Kasumi-1 (cell line): ENCODE results near the gene PRKCE.
"Not testable (repeated sequence)": the region's sequence is repeated elsewhere in the genome, so short reads cannot be mapped to it uniquely, and the experiment has no call there.

Experiments
- DNase-seq, 2 experiments: peaks; one replicate each; lab custom pipeline; 2025; lab: John Stamatoyannopoulos, UW

The PRKCE gene

DNA sequence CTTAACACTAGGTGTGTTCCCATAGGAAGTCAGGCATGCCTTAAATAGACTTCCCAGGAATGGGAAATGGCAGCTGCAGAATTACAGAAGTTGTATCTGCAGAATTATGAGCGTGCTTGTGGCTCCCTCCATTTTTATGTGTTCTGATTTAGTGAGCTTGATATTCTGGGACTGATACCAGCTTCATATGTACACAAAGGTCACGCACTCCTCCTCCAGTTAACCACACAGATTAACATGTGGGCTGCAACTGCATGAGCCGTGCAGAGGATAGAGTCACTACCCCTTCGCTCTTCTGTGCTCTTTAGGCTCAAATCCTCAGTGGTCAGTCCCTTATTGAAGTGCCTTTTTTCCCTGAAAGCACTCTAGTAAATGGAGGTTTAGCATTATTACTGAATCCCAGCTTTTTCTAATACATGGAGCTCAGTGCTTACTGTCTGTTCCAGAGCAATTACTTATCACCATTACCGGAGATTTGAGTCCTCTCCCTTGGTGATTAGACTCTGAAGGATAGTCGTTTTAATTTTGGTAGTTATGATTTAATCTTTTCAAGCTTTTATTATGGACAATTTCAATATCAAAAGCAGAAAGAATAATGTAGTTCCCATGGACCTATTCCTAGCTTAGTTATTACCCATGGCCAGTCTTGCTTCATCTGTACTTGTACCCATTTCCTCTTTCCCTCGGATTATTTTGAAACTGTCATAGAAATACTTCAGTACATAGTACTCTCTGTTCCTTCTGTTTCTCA, 238.3 kb downstream of the PRKCE start:
- no peak for DNase-seq

DNA sequence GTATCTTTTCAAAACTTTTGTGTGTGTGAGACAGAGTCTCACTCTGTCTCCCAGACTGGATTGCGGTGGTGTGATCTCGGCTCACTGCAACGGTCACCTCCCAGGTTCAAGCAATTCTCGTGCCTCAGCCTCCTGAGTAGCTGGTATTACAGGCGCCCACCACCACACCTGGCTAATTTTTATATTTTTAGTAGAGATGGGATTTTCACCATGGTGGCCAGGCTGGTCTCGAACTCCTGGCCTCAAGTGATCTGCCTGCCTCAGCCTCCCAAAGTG, 238.8 kb downstream of the PRKCE start:
- DNase-seq, result not testable (repeated sequence)

DNA sequence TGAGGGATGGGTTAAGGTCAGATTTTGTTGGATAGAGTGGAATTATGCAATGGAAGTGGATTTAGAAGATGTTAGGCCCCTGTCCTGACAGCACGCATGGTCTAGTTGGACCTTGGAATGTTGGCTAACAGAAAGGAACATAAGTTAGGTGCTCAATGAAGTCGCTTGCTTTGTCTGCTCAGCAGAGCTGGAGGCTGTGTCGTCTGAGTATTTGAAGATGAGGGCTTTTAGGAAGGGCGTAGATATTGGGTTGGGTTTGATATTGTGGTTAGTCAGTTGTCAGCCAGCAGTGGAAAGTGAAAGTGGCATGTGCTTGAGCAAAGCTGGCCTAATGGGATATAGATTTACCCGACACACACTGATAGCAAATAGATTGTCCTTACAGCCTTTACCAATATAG, 239.3 kb downstream of the PRKCE start:
- no peak for DNase-seq

DNA sequence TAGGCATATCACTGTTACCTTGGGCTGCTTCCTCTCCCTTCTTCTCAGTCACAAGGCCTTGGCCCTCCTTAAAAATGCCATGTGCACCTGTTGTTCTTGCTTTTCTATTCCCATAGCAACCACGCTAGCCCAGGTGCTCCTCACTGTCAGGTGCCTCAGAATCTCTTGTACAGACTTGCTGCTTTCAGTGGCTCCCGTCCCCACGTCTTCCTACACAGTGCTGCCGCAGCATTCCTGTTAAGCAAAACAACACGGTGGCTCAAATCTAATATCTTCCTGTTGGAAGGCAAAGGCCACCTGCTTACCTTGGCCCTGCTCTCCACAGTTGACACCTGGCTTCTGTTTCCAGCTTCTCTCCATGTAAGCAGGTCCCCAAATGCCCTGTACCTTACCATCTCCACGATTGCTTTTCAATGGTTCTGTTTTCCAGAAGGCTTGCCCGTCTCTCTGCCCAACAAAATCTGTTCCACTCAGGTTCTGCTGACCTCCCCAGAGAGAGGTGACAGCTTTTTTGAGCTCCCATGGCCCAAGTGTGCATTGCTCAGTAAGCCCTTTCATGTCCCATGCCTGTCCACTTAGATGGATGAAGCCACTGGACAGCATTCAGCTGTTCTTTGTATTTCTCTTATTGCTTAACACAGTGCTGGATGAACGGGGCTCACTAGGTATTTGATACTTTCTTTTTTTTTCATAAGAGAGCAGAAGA, 240.4 kb downstream of the PRKCE start:
- no peak for DNase-seq

DNA sequence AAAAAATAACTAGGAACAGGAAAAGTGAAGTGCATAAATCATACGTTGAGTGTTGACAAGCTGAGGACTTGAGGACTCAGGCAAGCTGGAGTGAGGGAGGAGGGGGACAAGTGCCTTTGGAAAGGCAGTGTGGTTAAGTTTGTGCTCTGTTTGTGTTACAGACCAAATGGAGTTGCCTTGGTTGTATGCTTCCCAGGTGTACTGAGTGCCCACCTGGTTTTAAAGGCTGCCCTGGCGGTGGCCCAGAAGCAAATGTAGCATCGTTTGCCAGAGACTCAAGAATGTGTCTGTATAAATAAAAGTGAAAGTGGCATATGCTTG, 240.9 kb downstream of the PRKCE start:
- DNase-seq, result no peak

DNA sequence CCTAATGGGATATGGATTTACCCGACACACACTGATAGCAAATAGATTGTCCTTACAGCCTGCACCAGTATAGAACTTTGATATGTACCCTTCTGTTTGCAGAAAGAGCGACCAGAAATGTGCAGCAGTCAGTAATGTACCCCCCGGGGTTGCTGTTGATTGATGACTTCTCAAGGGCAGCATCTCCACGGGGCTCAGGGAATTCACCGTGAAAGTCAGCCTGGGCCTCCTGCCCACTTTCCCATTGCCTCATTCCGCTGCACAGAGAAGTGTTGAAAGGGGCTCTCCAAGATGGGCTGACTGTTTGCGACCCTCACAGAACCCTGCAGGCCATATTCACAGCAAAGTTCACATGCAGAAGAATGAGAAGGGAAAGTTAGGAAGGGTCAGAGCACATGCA, 241.3 kb downstream of the PRKCE start:
- DNase-seq, result no peak

DNA sequence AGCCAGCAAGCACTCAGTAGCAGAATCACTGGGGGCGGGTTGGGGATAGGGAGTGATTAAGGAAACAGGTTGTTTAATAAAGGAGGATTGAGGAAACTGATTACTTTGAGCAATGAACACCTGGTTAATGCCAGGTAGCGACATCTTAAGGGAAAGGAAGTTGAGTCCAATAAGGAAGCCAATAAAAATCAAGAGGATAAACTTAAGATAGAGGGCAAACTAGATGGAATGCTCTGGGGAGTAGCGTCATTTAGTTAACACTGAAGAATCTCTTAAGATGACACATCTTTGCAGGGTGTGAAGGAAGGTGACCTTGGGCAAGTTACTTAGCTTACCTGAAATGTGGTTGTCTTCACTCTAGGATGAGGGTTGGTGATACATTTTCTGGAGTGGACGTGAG, 242.7 kb downstream of the PRKCE start:
- DNase-seq, result no peak

DNA sequence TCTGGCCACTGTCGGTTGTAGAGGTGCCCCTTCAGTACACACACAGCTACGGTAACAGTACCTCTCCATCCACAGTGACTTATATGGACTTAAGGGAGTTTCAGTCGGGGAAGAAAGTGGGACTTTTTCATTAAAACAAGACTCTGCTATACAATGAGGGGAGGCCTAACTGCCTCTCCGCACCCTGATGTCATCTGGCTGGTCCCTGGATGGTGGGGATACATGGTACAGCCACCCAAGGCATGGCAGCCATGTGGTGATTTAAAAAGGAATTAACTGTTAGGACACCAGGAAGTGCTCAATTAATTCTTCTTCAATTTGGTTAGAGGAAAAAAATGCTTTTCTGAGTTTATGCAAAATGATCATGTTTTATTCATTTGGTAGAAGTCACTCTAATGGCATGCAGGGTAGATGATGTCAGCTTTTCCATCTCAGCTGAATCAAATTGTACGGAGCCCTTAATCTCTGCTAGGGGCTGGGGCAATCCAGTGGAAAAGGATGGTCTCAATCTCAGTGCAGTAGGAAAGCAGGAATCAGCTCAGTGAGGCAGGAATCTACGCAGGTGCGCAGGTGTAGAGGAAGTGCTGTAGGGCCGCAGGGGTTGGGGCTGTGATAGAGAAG, 243.9 kb downstream of the PRKCE start:
- no peak for DNase-seq

DNA sequence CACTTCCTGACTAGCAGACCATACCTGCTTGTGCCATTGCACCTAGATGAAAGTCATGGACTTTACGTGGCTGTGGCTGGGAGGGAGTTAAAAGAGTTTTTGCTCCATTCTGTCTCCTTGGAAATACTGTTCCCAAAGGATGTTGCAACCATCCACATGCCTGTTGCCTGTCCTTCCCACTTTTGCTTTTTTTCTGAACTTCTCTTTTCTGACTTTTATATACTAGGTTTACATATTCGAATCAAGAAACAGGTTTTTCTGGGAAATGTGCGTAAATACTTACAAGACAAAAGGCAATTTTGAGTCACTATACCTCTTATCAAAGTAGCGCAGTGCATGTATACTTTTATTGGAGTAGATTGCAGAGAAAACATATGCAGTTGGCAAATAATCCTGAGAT, 244.8 kb downstream of the PRKCE start:
- no peak for DNase-seq

DNA sequence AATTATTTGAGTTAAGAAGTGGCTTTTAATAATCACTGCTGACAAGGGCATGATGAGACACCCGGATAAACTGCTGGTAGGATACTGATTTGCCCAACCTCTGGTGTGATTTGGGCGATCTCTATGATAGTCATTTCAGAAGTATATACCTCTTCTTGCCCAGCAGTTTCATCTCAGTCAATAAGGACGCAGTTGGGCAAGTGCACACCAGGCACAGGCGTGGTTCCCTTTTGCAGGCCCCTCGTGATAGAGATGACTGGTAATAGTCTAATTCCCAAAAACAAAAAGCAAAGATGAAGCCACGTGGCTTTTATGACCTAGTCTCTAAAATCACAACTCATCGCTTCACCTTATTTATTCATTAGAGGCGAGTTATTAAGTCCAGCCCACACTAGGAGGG, 246.4 kb downstream of the PRKCE start:
- no peak for DNase-seq

DNA sequence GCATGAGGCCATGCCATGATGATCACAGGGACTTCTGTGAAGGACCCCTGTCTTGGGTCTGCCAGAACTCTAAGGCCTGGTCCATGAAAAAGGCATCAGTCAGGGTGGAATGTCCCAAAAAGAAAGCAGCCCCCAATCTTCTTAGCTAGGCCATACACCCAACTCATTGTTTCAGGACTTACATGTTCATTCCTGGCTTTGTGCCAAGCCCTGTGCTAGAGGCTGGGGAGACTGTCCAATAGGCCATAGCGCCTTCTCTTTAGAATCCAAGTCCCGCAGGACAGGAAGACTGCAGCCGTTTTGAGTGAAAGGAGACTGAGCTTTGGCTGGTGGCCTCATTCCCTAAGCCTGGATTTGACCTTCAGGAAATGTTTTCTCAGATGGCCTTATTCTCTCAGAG, 247.3 kb downstream of the PRKCE start:
- no peak for DNase-seq

DNA sequence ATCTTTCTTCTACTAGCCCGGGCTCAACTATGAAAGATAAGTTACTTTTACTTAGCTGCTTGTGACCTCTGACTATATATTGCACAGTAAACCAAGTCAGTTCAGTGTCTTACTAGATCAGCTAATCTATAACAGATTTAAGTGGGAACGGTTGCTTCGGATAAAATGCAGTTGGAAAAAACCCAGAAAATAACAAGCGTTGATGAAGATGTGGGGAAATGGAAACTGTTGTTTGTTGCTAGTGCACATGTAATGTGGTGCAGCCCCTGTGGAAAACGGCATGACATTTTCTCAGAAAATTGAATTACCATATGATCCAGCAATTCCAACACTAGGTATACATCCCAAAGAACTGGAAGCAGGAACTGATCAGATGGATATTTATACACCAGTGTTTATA, 248.5 kb downstream of the PRKCE start:
- no peak for DNase-seq

DNA sequence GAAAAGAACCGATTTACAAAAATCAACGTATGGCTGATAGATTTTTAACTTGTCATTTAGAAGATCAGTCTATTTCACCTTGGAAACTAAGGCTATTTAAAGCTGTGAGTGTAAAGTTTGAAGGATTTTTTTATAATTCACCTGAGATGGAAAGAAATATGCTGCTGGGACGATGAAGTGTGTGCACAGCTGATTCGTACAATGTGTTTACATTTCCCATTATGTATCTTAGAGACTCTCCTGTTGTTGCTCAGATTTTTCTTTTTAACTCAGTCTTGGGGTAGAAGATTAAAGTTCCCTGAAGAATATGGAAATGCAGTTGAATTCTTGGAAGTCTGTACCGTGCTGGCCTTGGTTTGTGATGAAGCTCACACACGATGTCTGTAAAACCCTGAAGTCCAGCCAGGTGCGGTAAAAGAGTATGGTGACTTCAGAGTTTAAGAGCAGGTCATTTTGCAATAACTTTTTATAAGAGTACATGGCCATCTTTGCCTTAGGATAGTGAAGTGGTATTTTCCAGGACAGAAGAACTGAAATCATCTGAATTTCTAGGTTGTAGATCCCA, 250.1 kb downstream of the PRKCE start:
- no peak for DNase-seq

DNA sequence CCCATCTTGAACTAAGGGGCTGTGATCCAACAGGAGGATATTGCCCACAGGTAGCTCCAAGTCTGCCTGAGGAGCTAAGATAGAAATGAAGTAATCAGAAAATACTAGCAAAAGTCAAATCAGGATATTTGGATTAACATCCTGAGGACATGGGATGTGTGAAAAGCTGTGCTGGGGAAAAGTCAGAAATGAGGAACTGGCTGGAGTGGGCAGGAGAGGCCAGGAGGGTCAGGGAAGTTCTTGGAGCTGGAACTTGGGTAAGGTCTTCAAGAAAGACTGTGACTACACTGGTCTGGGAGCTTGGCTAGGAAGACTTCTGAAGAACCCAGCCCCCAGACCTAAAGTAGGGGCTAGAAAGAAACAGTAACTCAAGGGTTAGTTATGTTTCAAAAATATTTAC, 250.9 kb downstream of the PRKCE start:
- DNase-seq, result no peak

DNA sequence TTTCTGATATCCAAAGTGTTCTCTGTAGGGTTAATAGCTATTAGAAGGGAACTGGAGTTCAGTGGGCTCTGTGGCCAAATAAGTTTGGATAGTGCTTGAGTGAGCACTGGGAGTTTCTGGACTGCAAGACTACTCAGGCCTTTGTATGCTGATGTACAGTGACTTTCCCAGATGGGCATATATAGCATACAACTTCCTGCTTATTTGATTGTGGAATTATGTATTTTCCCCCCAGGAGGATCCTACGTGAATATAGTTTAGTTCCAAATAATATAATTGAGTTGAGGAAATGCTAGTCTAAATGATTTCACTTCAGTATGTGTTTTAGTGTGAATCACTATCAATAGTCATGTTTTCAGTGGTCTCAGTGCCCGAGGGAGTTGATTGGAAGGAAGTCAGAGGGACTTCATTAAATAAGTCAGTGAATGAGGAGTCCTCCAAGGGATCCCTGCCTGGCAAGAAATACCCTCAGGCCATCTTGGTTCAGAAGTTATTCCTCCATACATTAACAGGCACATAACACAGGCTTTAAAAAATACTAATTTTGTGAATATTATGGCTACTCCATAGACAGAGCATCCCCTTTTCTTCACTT, 251.4 kb downstream of the PRKCE start:
- no peak for DNase-seq

DNA sequence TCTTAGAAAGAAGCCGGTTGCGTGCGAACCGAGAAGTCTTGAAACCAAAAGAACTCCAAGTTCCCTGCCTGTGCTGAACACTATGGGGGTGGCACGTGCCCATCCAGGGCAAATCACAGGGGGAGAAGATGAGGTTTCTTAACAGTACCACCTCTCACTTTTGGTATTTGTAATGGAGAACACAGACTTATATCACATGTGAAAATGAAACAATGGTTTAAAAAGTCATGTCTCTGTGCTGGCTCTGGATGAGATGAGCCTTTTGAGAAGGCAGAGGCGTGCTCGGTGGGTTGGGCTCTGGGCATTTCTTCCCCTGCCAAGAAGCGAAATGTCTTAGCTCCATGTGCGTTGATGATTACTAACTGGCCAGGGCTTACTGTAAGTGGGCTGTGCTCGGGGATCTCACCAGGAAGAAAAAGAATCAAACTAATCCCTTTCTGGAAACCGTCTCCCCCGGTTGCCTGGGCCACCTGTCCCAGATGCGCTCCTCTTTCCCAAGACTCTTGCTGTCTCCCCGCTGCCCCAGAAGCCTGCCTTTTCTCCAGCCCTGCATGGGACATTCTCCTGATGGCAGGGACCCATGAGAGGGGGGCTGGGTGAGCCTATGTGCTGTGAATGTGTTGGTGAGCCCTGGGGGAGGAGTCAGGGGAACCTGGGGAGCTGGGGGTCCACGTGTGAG, 252.9 kb downstream of the PRKCE start:
- no peak for DNase-seq

DNA sequence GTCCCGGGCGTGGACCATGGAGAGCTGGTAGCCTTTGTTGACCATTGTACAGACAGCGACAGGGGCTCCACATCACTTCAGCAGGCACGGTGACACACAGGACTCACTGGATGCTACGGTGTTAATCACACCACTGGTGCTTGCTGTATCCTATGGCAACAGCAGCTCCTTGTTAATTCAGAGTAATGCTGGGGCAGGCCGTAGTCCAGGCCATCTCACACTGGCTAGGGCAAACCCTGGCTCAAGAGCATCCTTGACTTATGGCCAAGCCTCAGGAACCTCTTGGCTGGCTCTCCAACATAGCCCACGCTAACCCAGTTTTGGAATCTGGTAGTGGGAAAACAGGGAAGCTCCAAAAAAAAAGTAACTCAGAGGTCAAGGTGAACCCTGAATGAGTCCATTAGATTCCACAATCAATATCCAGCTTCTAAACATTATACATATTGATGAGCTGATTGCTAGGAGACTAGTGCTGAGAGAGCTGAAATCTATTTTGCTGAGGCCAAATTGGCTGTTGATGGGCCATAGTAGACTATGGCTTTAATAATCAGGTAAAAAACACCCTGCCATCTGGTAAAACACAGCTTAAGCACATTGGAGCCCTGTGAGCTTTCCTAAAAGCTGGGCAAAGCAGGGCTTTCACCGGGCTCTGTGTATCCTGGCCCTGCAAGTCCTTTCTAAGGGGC, 253.6 kb downstream of the PRKCE start:
- no peak for DNase-seq

DNA sequence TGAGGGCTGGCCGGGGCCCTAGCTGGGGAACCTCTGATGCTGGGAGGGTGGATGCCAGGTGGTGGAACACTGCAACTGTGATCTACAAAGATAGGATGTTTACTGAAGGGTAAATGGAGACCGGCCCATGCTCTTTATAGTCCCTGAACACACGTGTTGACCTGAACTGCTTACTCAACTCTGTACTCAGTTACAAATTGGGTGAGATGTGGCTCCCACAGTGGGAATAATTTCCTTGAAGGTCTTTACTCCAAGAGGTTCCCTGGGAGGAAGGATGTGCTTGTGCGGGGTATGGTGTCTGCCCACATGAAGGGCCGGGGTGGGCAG, 254.1 kb downstream of the PRKCE start:
- DNase-seq, result no peak

DNA sequence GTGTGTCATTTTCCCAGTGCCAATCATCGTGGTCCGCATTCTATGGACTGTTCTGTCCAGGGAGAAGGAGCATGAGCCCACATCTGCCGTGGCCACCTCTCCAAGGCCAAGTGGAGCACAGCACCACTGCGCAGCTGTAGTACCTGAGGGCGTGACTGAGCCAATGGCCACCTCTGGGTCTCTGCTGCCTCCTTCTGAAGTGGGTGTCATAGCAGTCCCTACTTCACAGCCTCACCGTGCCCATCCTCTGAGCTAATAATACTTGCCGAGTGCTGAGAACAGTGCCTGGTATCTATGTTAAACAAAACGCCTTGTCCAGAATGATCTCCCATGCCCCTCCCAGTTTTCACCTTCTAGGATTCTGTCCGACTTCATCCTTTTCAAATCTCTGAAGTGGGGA, 256.1 kb downstream of the PRKCE start:
- no peak for DNase-seq

DNA sequence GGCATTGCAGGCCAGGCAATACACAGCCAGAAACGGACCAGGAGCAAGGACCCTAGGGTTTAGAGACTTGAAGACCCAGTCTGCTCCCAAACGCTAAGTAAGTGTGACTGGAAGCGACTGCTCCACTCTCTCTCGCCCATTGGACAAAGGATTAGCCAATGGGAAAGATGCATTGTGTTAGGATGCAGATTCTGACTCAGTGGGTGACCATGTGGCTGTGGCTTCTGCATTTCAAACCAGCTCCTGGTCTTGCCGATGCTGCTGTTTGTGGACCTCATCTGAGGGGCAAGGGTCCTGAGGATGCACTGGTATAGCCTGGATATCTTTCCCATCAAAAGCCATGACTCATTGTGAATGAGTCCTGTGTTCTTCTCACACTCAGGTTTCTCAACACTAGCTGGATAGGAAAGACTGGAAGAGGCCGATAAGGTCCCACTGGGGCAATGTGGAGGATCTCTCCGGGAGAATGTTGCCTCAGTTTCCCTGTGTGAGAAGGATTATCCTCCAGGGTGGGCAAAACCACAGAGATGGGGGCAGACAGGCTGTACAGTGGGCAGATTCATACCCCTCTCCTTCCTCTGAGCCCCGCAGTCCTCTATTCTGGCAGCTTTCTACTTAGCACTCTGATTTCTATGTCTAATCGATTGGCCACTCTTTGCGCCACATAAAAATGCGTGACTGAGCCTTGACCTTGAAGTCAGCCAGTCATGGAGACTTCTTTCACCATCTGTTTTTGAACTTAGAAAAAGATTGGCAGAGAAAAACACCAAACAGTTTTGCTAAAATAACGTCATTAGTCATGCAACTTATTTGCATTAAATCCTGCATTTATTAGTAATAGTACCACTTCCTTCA, 257.1 kb downstream of the PRKCE start:
- no peak for DNase-seq

DNA sequence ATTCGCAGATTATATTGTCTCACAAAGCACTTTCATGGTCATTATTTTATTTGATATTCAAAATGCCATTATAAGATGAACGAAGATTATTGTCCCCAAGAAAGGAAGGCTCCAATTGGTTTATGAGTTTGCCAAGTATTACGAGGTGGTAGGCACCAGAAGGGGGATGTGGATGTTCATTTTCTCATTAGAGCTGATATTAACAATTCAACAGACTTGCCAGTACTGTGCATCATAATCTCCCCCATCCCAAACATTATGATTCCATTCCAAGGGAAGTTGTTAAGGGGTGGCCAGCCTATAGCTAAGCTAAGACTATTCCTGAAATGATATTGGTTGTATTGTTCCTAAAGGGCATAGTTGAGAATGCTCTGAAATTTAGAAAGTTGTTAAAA, 257.7 kb downstream of the PRKCE start:
- DNase-seq, result no peak
